GM04503 (cell line): ENCODE measurements around the gene NUTM2A.
"Not testable (repeated sequence)": the region's sequence is repeated elsewhere in the genome, so short reads cannot be mapped to it uniquely, and the experiment has no call there.

Experiments used
- DNase-seq: peaks from one replicate; pipeline ENCODE4 v3.0.0-alpha.2; 2012; ENCODE audit warnings: low read depth

Gene NUTM2A

DNA sequence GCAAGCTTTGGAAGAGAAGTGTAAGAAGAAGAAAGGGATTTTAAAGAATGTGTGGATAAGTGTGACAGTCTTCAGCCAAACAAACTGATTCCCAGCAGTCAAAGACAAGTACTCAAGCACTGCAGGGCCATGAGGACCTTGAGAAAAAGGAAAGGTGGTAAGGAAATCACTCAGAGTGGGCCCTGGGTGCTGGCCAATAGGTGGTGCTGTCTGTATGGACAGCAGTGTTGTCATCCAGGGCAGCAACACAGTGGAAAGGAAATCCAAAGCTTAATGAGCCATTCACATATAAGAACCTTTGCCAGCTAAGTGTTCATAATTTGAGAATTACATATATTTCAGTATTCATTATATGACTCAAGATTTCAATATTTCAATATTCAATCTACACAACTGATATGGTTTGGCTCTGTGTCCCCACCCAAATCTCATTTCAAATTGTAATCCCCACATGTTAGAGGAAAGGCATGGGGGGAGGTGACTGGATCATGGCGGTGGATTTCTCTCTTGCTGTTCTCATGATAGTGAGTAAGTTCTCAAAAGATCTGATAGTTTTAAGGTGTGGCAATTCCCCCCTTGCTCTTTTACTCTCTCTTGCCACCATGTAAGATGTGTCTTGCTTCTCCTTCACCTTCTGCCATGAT is 55.6 kb downstream of the NUTM2A start:
- not testable (repeated sequence) for DNase-seq
